Fibroblast of skin of abdomen (primary cell): ENCODE data around the gene THAP3.

Experiments
- DNase-seq: peaks from one replicate; pipeline ENCODE4 v3.0.0-alpha.2; 2013

THAP3 gene

GRCh38 chr1:6613361-6614018, 11.2 kb upstream of the THAP3 start, which contains the start of gene PHF13:
PHF13 (plus strand) TSS chr1:6613731; CDS start chr1:6614067, 336 bp downstream.
- peak; percentile 100 for DNase-seq

- peak; percentile 48 for DNase-seq
Measured at GRCh38 chr1:6614019-6614928, 10.4 kb upstream of the THAP3 start.

GRCh38 chr1:6614929-6615785, 9.5 kb upstream of the THAP3 start:
- DNase-seq: no peak

GRCh38 chr1:6619045-6619444, 5.6 kb upstream of the THAP3 start:
- DNase-seq: no peak

- DNase-seq: no peak
Measured at GRCh38 chr1:6621429-6622391, 3.0 kb upstream of the THAP3 start.

- no peak for DNase-seq
Measured at GRCh38 chr1:6622396-6623152, 2.1 kb upstream of the THAP3 start.

GRCh38 chr1:6623269-6623965, 1.3 kb upstream of the THAP3 start:
- DNase-seq: no peak

- peak; percentile 71 for DNase-seq
Measured at GRCh38 chr1:6625584-6626149, 999 bp downstream of the THAP3 start.

- no peak for DNase-seq
Measured at GRCh38 chr1:6627031-6627430, 2.4 kb downstream of the THAP3 start.

- no peak for DNase-seq
Measured at GRCh38 chr1:6627841-6628545, 3.3 kb downstream of the THAP3 start.

GRCh38 chr1:6628971-6629479, 4.4 kb downstream of the THAP3 start:
- DNase-seq: no peak

GRCh38 chr1:6630027-6630426, 5.4 kb downstream of the THAP3 start:
- no peak for DNase-seq

- DNase-seq: no peak
Measured at GRCh38 chr1:6631058-6631457, 6.4 kb downstream of the THAP3 start.

- no peak for DNase-seq
Measured at GRCh38 chr1:6632588-6633514, 8.2 kb downstream of the THAP3 start.

- DNase-seq: peak; percentile 27
Measured at GRCh38 chr1:6634371-6635052, 9.8 kb downstream of the THAP3 start.

- DNase-seq: no peak
Measured at GRCh38 chr1:6635161-6635909, 10.7 kb downstream of the THAP3 start.
